ENCODE results near the gene WDR27.

The WDR27 gene

GRCh38 chr6:169659820-169660610, 41.8 kb downstream of the WDR27 start:
- no peak overlapping the region for H3K4me3 ChIP-seq (ENCODE audit: low read depth, low read length)
- TF ChIP-seq CTCF (IDR thresholded peaks at IDR 0.05; ENCODE audit: low read depth, low read length) (no peak), MYC (IDR thresholded peaks at IDR 0.05; ENCODE audit: low read depth, low read length) (no peak), POLR2A (IDR thresholded peaks at IDR 0.05; ENCODE audit: extremely low read depth, insufficient read length) (no peak), MAX (IDR thresholded peaks at IDR 0.05; ENCODE audit: low read depth, low read length) (no peak)
- DNase-seq (ENCODE audit: low read depth), result no peak

GRCh38 chr6:169657284-169657610, 44.6 kb downstream of the WDR27 start:
- no peak overlapping the region for H3K4me3 ChIP-seq (ENCODE audit: low read depth, low read length)
- TF ChIP-seq CTCF (IDR thresholded peaks at IDR 0.05; ENCODE audit: low read depth, low read length) (no peak), POLR2A (IDR thresholded peaks at IDR 0.05; ENCODE audit: extremely low read depth, insufficient read length) (no peak), MAX (IDR thresholded peaks at IDR 0.05; ENCODE audit: low read depth, low read length) (no peak), MYC (IDR thresholded peaks at IDR 0.05; ENCODE audit: low read depth, low read length) (no peak)
- no peak for DNase-seq (ENCODE audit: low read depth)

GRCh38 chr6:169656546-169657283, 45.1 kb downstream of the WDR27 start:
- H3K4me3 ChIP-seq (ENCODE audit: low read depth, low read length), result no peak overlapping the region
- no peak for DNase-seq (ENCODE audit: low read depth)
- TF ChIP-seq CTCF (IDR thresholded peaks at IDR 0.05; ENCODE audit: low read depth, low read length), result no peak
- no peak for TF ChIP-seq POLR2A (IDR thresholded peaks at IDR 0.05; ENCODE audit: extremely low read depth, insufficient read length)
- no peak for TF ChIP-seq MAX (IDR thresholded peaks at IDR 0.05; ENCODE audit: low read depth, low read length)

- H3K4me3 ChIP-seq (ENCODE audit: low read depth, low read length), result no peak overlapping the region
- TF ChIP-seq MAX (IDR thresholded peaks at IDR 0.05; ENCODE audit: low read depth, low read length), result no peak
- TF ChIP-seq POLR2A (IDR thresholded peaks at IDR 0.05; ENCODE audit: extremely low read depth, insufficient read length), result no peak
- no peak for TF ChIP-seq MYC (IDR thresholded peaks at IDR 0.05; ENCODE audit: low read depth, low read length)
- TF ChIP-seq CTCF (IDR thresholded peaks at IDR 0.05; ENCODE audit: low read depth, low read length), result no peak
- DNase-seq (ENCODE audit: low read depth), result no peak
These were observed 47.0 kb downstream of the WDR27 start for GRCh38 chr6:169654598-169655391.

GRCh38 chr6:169653691-169654090, 48.1 kb downstream of the WDR27 start:
- no peak for DNase-seq (ENCODE audit: low read depth)
- no peak for TF ChIP-seq MYC (IDR thresholded peaks at IDR 0.05; ENCODE audit: low read depth, low read length)
- no peak for TF ChIP-seq MAX (IDR thresholded peaks at IDR 0.05; ENCODE audit: low read depth, low read length)
- no peak for TF ChIP-seq POLR2A (IDR thresholded peaks at IDR 0.05; ENCODE audit: extremely low read depth, insufficient read length)
- no peak for TF ChIP-seq CTCF (IDR thresholded peaks at IDR 0.05; ENCODE audit: low read depth, low read length)
- H3K4me3 ChIP-seq (ENCODE audit: low read depth, low read length), result no peak overlapping the region
